ENCODE data around the gene PRR16.

Gene PRR16

DNA sequence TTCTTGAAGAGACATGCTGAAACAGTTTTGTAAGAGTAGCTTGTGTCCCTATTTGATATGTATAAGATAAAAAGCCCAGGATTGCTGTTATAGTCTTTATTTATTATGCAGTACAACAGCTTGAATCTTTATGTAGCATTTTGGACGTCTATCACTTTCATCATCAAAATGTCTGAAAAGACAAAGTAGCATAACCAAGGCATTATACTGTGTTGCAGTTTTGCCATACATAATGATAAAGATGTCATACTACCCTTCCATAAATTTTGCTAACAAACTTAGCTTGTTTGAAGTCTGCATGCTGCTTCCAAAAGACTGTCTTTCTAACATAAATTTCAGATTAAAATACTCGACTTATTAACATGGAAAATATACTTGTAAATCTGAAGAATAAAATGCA lies 127.8 kb downstream of the PRR16 start:
- CTCF ChIA-PET: no interaction called here

DNA sequence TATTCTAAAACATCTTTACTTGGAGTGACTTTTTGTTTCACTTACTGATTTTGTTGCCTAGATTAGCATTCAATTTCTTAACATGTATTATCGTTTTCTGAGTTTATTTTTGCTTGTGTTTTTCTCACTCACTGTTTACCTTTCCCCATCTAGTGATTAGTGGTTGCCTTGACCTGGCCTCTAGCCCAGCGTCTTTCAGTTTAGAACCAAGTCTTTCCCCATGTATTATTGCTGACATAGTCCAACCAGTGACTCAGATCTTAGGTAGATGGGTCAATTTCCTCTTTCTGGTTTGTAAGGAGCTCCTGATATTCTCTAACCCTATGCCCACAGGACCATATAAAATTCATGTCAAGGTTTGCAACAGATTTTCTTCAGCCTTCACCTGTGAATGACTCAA lies 135.5 kb downstream of the PRR16 start:
- DNase-seq: no peak
- Histone ChIP-seq H3K9me3 (ENCODE audit: control extremely low read depth in 1 of 5, control insufficient read depth in 4 of 5, insufficient read depth in 2 of 5, low read depth in 1 of 5, low read length in 4 of 5) (peaks cover 0 to 6% (median 0%) of the 10 kb centered on the region in 5 experiments), H3K4me3 (ENCODE audit: control insufficient read depth in 1 of 7, extremely low read depth in 1 of 7, insufficient read depth in 4 of 7, low read depth in 2 of 7, low read length in 6 of 7) (no peak overlapping the region), H3K4me1 (ENCODE audit: control extremely low read depth in 1 of 4, control insufficient read depth in 4 of 4, insufficient read depth in 4 of 4, low read length in 3 of 4) (no peaks in the 10 kb centered on the region), H3K27me3 (replicated peaks in 2 of 5; ENCODE audit: control insufficient read depth in 4 of 5, insufficient read depth in 5 of 5, low read length in 4 of 5) (no peaks in the 10 kb centered on the region), H3K27ac (ENCODE audit: insufficient read depth in 1 of 2, low read depth in 1 of 2, low read length in 2 of 2, poor library complexity in 1 of 2, severe bottlenecking in 2 of 2) (no peak overlapping the region), H3K36me3 (ENCODE audit: control insufficient read depth in 4 of 4, insufficient read depth in 4 of 4, low read length in 3 of 4) (no peaks in the 10 kb centered on the region)
- CTCF ChIA-PET: no interaction called here
- POLR2A ChIA-PET: no interaction called here
- WGBS (ENCODE audit: insufficient coverage): 83% methylated on average over 1 of the region's 2 CpGs

More for the DNA sequence above, 127.8 kb downstream of the PRR16 start:
- POLR2A ChIA-PET: no interaction called here
- no CpG with 5 or more reads among the region's 2 CpGs for WGBS (ENCODE audit: insufficient coverage)
- Histone ChIP-seq H3K4me1 (ENCODE audit: control extremely low read depth in 1 of 4, control insufficient read depth in 4 of 4, insufficient read depth in 4 of 4, low read length in 3 of 4) (no peaks in the 10 kb centered on the region), H3K4me3 (ENCODE audit: control insufficient read depth in 1 of 7, extremely low read depth in 1 of 7, insufficient read depth in 4 of 7, low read depth in 2 of 7, low read length in 6 of 7) (no peak overlapping the region), H3K27me3 (replicated peaks in 2 of 5; ENCODE audit: control insufficient read depth in 4 of 5, insufficient read depth in 5 of 5, low read length in 4 of 5) (no peaks in the 10 kb centered on the region), H3K9me3 (ENCODE audit: control extremely low read depth in 1 of 5, control insufficient read depth in 4 of 5, insufficient read depth in 2 of 5, low read depth in 1 of 5, low read length in 4 of 5) (peaks cover 0 to 4% (median 0%) of the 10 kb centered on the region in 5 experiments), H3K36me3 (ENCODE audit: control insufficient read depth in 4 of 4, insufficient read depth in 4 of 4, low read length in 3 of 4) (no peaks in the 10 kb centered on the region), H3K27ac (ENCODE audit: insufficient read depth in 1 of 2, low read depth in 1 of 2, low read length in 2 of 2, poor library complexity in 1 of 2, severe bottlenecking in 2 of 2) (no peak overlapping the region)
- DNase-seq: no peak

DNA sequence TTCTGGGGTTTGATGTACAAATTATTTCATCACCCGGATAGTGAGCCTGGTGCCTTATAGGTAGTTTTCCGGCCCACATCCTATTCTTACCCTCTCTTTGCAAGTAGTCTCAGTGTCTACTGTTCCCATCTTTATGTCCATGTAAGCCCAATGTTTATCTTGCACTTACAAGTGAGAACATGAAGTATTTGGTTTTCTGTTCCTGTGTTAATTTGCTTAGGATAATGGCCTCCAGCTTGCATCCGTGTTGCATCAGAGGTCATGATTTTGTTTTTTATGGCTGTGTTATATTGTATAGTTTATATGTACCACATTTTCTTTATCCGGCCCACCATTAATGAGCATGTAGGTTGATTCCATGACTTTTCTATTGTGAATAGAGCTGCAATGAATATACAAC lies 136.5 kb downstream of the PRR16 start:
- Histone ChIP-seq H3K4me3 (ENCODE audit: control insufficient read depth in 1 of 7, extremely low read depth in 1 of 7, insufficient read depth in 4 of 7, low read depth in 2 of 7, low read length in 6 of 7) (no peak overlapping the region), H3K27ac (ENCODE audit: insufficient read depth in 1 of 2, low read depth in 1 of 2, low read length in 2 of 2, poor library complexity in 1 of 2, severe bottlenecking in 2 of 2) (no peak overlapping the region), H3K9me3 (ENCODE audit: control extremely low read depth in 1 of 5, control insufficient read depth in 4 of 5, insufficient read depth in 2 of 5, low read depth in 1 of 5, low read length in 4 of 5) (peaks cover 0 to 6% (median 0%) of the 10 kb centered on the region in 5 experiments), H3K36me3 (ENCODE audit: control insufficient read depth in 4 of 4, insufficient read depth in 4 of 4, low read length in 3 of 4) (no peaks in the 10 kb centered on the region), H3K4me1 (ENCODE audit: control extremely low read depth in 1 of 4, control insufficient read depth in 4 of 4, insufficient read depth in 4 of 4, low read length in 3 of 4) (no peaks in the 10 kb centered on the region), H3K27me3 (replicated peaks in 2 of 5; ENCODE audit: control insufficient read depth in 4 of 5, insufficient read depth in 5 of 5, low read length in 4 of 5) (no peaks in the 10 kb centered on the region)
- ChIA-PET POLR2A (no interaction called here), CTCF (interaction anchor here (0.6 kb wide), 1 partner anchor 598 kb away, joined by 3 read pairs; no protein-coding TSS in a partner anchor)
- DNase-seq: no peak
- no CpG with 5 or more reads among the region's 4 CpGs for WGBS (ENCODE audit: insufficient coverage)

DNA sequence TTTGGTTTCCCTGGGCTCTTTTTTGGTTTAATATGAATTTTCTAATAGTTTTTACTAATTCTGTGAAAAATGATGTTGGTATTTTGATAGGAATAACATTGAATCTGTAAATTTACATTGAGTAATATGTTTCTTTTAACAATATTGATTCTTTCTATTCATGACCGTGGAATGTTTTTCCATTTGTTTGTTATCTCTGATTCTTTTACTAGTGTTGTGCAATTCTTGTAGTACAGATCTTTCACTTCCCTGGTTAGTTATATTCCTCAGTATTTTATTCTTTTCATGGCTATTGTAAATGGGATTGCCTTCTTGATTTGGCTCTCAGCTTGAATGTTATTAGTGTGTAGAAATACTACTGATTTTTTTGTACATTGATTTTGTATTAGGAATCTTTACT lies 137.9 kb downstream of the PRR16 start:
- Histone ChIP-seq H3K27me3 (replicated peaks in 2 of 5; ENCODE audit: control insufficient read depth in 4 of 5, insufficient read depth in 5 of 5, low read length in 4 of 5) (no peaks in the 10 kb centered on the region), H3K27ac (ENCODE audit: insufficient read depth in 1 of 2, low read depth in 1 of 2, low read length in 2 of 2, poor library complexity in 1 of 2, severe bottlenecking in 2 of 2) (no peak overlapping the region), H3K9me3 (ENCODE audit: control extremely low read depth in 1 of 5, control insufficient read depth in 4 of 5, insufficient read depth in 2 of 5, low read depth in 1 of 5, low read length in 4 of 5) (peaks cover 0 to 6% (median 0%) of the 10 kb centered on the region in 5 experiments), H3K36me3 (ENCODE audit: control insufficient read depth in 4 of 4, insufficient read depth in 4 of 4, low read length in 3 of 4) (no peaks in the 10 kb centered on the region), H3K4me3 (ENCODE audit: control insufficient read depth in 1 of 7, extremely low read depth in 1 of 7, insufficient read depth in 4 of 7, low read depth in 2 of 7, low read length in 6 of 7) (no peak overlapping the region), H3K4me1 (ENCODE audit: control extremely low read depth in 1 of 4, control insufficient read depth in 4 of 4, insufficient read depth in 4 of 4, low read length in 3 of 4) (no peaks in the 10 kb centered on the region)
- no peak for DNase-seq
- POLR2A ChIA-PET: no interaction called here
- WGBS (ENCODE audit: insufficient coverage): no CpG with 5 or more reads among the region's 1 CpG
- CTCF ChIA-PET: no interaction called here

DNA sequence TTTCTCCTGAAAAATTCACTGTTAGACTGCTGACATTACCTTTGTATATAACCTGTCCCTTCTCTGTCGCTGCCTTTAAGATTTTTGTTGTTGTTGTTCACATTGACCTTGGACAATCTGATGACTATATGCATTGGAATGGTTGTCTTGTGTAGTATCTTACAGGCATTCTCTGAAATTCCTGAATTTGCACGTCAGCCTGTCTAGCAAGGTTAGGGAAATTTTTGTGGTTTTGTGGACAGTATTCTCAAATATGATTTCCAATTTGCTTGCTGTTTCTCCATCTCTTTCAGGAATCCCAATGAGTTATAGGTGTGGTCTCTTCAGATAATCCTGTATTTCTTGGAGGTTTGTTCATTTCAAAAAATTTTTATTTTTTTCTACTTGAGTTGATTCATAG lies 140.8 kb downstream of the PRR16 start:
- no peak overlapping the region for H3K27ac ChIP-seq (ENCODE audit: insufficient read depth in 1 of 2, low read depth in 1 of 2, low read length in 2 of 2, poor library complexity in 1 of 2, severe bottlenecking in 2 of 2)
- H3K4me1 ChIP-seq (ENCODE audit: control extremely low read depth in 1 of 4, control insufficient read depth in 4 of 4, insufficient read depth in 4 of 4, low read length in 3 of 4): no peaks in the 10 kb centered on the region

DNA sequence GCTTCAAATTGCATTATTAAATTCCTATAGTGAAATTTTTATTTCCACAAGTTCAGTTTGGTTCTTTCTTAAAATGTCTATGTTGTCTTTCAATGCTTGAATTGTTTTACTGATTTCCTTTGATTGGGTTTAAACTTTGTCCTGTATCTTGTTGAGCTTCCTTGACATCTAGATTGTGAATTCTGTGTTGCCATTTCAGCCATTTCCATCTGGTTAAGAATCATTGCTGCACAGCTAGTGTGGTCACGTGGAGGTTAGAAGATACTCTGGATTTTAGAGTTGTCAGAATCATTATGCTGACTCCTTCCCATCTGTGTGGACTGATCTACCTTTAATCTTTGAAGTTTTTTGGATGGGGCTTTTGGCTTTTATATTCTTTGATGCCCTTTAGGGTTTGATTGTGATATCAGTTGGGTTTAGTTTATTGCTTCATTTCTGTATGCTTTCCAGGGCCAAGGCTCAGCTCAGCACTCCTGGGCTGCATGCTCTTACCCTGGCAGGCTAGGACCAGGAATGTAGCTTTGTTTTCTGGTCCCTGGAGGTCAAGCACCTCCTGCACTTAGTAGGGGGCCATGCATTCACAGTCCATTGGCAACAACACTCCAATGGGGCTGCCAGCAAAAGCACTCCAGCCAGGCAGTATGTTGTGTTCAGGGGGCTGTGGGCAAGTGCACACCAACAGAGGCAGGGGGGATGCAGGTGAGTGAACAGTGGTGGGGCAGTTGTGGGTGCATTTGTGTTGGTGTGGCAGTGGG lies 141.4 kb downstream of the PRR16 start:
- DNase-seq: no peak
- POLR2A ChIA-PET: no interaction called here

More for the DNA sequence above, 140.8 kb downstream of the PRR16 start:
- Histone ChIP-seq H3K27me3 (replicated peaks in 2 of 5; ENCODE audit: control insufficient read depth in 4 of 5, insufficient read depth in 5 of 5, low read length in 4 of 5) (no peaks in the 10 kb centered on the region), H3K9me3 (ENCODE audit: control extremely low read depth in 1 of 5, control insufficient read depth in 4 of 5, insufficient read depth in 2 of 5, low read depth in 1 of 5, low read length in 4 of 5) (peaks cover 0 to 6% (median 0%) of the 10 kb centered on the region in 5 experiments), H3K36me3 (ENCODE audit: control insufficient read depth in 4 of 4, insufficient read depth in 4 of 4, low read length in 3 of 4) (no peaks in the 10 kb centered on the region), H3K4me3 (ENCODE audit: control insufficient read depth in 1 of 7, extremely low read depth in 1 of 7, insufficient read depth in 4 of 7, low read depth in 2 of 7, low read length in 6 of 7) (no peak overlapping the region)
- no peak for DNase-seq
- CTCF ChIA-PET: no interaction called here
- 100% methylated on average over 1 of the region's 2 CpGs for WGBS (ENCODE audit: insufficient coverage)
- POLR2A ChIA-PET: no interaction called here

DNA sequence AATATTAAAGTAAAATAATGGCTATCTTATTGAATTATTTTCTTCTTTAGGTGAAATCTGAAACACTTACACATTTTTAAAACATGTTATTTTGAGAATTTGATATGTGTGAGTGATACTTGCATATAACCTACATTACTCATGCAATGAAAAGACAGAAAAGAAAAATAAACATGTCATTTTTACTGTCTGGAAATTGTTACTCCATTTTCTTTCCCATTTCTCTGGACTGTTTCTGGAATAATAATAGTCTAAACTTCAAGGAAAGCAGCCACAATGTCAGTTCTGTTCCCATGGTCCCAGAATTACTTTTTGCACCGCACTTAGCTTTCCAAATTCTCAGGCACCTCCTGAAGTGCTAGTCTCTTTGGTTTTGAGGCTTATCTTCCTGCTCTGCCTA lies 145.5 kb downstream of the PRR16 start:
- H3K4me1 ChIP-seq (ENCODE audit: control extremely low read depth in 1 of 4, control insufficient read depth in 4 of 4, insufficient read depth in 4 of 4, low read length in 3 of 4): peaks cover 0 to 5% (median 1%) of the 10 kb centered on the region in 4 experiments
- H3K27ac ChIP-seq (ENCODE audit: insufficient read depth in 1 of 2, low read depth in 1 of 2, low read length in 2 of 2, poor library complexity in 1 of 2, severe bottlenecking in 2 of 2): no peak overlapping the region
- H3K27me3 ChIP-seq (replicated peaks in 2 of 5; ENCODE audit: control insufficient read depth in 4 of 5, insufficient read depth in 5 of 5, low read length in 4 of 5): no peaks in the 10 kb centered on the region
- no peaks in the 10 kb centered on the region for H3K9me3 ChIP-seq (ENCODE audit: control extremely low read depth in 1 of 5, control insufficient read depth in 4 of 5, insufficient read depth in 2 of 5, low read depth in 1 of 5, low read length in 4 of 5)
- DNase-seq: no peak
- WGBS (ENCODE audit: insufficient coverage): 100% methylated on average over 1 of the region's 1 CpG
- no peaks in the 10 kb centered on the region for H3K36me3 ChIP-seq (ENCODE audit: control insufficient read depth in 4 of 4, insufficient read depth in 4 of 4, low read length in 3 of 4)
- ChIA-PET CTCF (no interaction called here), POLR2A (no interaction called here)
- no peak overlapping the region for H3K4me3 ChIP-seq (ENCODE audit: control insufficient read depth in 1 of 7, extremely low read depth in 1 of 7, insufficient read depth in 4 of 7, low read depth in 2 of 7, low read length in 6 of 7)

More for the DNA sequence above, 141.4 kb downstream of the PRR16 start:
- CTCF ChIA-PET: no interaction called here
- WGBS (ENCODE audit: insufficient coverage): 100% methylated on average over 1 of the region's 1 CpG
- Histone ChIP-seq H3K27me3 (replicated peaks in 2 of 5; ENCODE audit: control insufficient read depth in 4 of 5, insufficient read depth in 5 of 5, low read length in 4 of 5) (no peaks in the 10 kb centered on the region), H3K27ac (ENCODE audit: insufficient read depth in 1 of 2, low read depth in 1 of 2, low read length in 2 of 2, poor library complexity in 1 of 2, severe bottlenecking in 2 of 2) (no peak overlapping the region), H3K4me1 (ENCODE audit: control extremely low read depth in 1 of 4, control insufficient read depth in 4 of 4, insufficient read depth in 4 of 4, low read length in 3 of 4) (no peaks in the 10 kb centered on the region), H3K9me3 (ENCODE audit: control extremely low read depth in 1 of 5, control insufficient read depth in 4 of 5, insufficient read depth in 2 of 5, low read depth in 1 of 5, low read length in 4 of 5) (peaks cover 0 to 6% (median 0%) of the 10 kb centered on the region in 5 experiments), H3K4me3 (ENCODE audit: control insufficient read depth in 1 of 7, extremely low read depth in 1 of 7, insufficient read depth in 4 of 7, low read depth in 2 of 7, low read length in 6 of 7) (no peak overlapping the region), H3K36me3 (ENCODE audit: control insufficient read depth in 4 of 4, insufficient read depth in 4 of 4, low read length in 3 of 4) (no peaks in the 10 kb centered on the region)
